ENCODE results near the gene S100Z. TPM values are rescaled to one million over a fixed set of nuclear protein-coding genes. Genes with fewer than 3 reads are reported as not detected.
"Not testable (repeated sequence)": the region's sequence is repeated elsewhere in the genome, so short reads cannot be mapped to it uniquely, and the experiment has no call there.

S100Z gene
- total RNA-seq, 2 donors from 2014 or later, result not detected

- Mint-ChIP-seq H3K27ac (no peak overlapping the region), H3K27me3 (peaks cover 21 to 45% of the 10 kb centered on the region in 2 donors), H3K4me3 (no peak overlapping the region), H3K4me1 (ENCODE audit: low read depth in 2 of 2) (peaks cover 5 to 6% of the 10 kb centered on the region in 2 donors), H3K9me3 (no peaks in the 10 kb centered on the region), H3K36me3 (no peaks in the 10 kb centered on the region)
- DNase-seq (ENCODE audit: low spot score) (no peak), ATAC-seq (no peak)
These were observed 33.5 kb upstream of the S100Z start for GRCh38 chr5:76816110-76816831.

- H3K36me3 Mint-ChIP-seq, result no peaks in the 10 kb centered on the region
- peak within 1 kb of the TSS; percentile 62 for H3K4me3 Mint-ChIP-seq
- peaks cover 5 to 6% of the 10 kb centered on the region in 2 donors for H3K4me1 Mint-ChIP-seq (ENCODE audit: low read depth in 2 of 2)
- DNase-seq (ENCODE audit: low spot score), result no peak
- H3K27me3 Mint-ChIP-seq, result peaks cover 25 to 55% of the 10 kb centered on the region in 2 donors
- no peaks in the 10 kb centered on the region for H3K9me3 Mint-ChIP-seq
- peak; percentile 53 to 68 for ATAC-seq
- no peak within 1 kb of the TSS for H3K27ac Mint-ChIP-seq
These were observed 30.7 kb upstream of the S100Z start, which contains the start of gene F2RL1 for GRCh38 chr5:76818844-76819831. F2RL1 (plus strand) TSS chr5:76819030; CDS start chr5:76819183, 153 bp downstream.

- peaks cover 5 to 6% of the 10 kb centered on the region in 2 donors for H3K4me1 Mint-ChIP-seq (ENCODE audit: low read depth in 2 of 2)
- DNase-seq (ENCODE audit: low spot score) (no peak), ATAC-seq (peak; percentile 7 to 30)
- no peaks in the 10 kb centered on the region for H3K9me3 Mint-ChIP-seq
- no peak overlapping the region for H3K27ac Mint-ChIP-seq
- peak overlapping the region; percentile 20 for H3K4me3 Mint-ChIP-seq
- H3K27me3 Mint-ChIP-seq, result peaks cover 25 to 55% of the 10 kb centered on the region in 2 donors
- no peaks in the 10 kb centered on the region for H3K36me3 Mint-ChIP-seq
These were observed 29.8 kb upstream of the S100Z start for GRCh38 chr5:76819851-76820525.

- ATAC-seq, result no peak
- H3K27ac Mint-ChIP-seq, result no peak overlapping the region
- peaks cover 5 to 6% of the 10 kb centered on the region in 2 donors for H3K4me1 Mint-ChIP-seq (ENCODE audit: low read depth in 2 of 2)
- H3K9me3 Mint-ChIP-seq, result no peaks in the 10 kb centered on the region
- H3K4me3 Mint-ChIP-seq, result no peak overlapping the region
- peaks cover 24 to 52% of the 10 kb centered on the region in 2 donors for H3K27me3 Mint-ChIP-seq
- DNase-seq (ENCODE audit: low spot score), result no peak
- H3K36me3 Mint-ChIP-seq, result no peaks in the 10 kb centered on the region
These were observed 29.3 kb upstream of the S100Z start for GRCh38 chr5:76820526-76820890.

GRCh38 chr5:76821136-76821535, 28.7 kb upstream of the S100Z start:
- DNase-seq (ENCODE audit: low spot score), result no peak
- no peaks in the 10 kb centered on the region for H3K36me3 Mint-ChIP-seq
- no peak overlapping the region for H3K27ac Mint-ChIP-seq
- no peak for ATAC-seq
- peaks cover 25 to 52% of the 10 kb centered on the region in 2 donors for H3K27me3 Mint-ChIP-seq
- no peaks in the 10 kb centered on the region for H3K9me3 Mint-ChIP-seq
- no peak overlapping the region for H3K4me3 Mint-ChIP-seq
- peaks cover 5 to 6% of the 10 kb centered on the region in 2 donors for H3K4me1 Mint-ChIP-seq (ENCODE audit: low read depth in 2 of 2)

GRCh38 chr5:76822105-76822731, 27.6 kb upstream of the S100Z start:
- H3K9me3 Mint-ChIP-seq; H3K27ac Mint-ChIP-seq; ATAC-seq; H3K4me3 Mint-ChIP-seq; H3K4me1 Mint-ChIP-seq (ENCODE audit: low read depth in 2 of 2); H3K36me3 Mint-ChIP-seq; DNase-seq (ENCODE audit: low spot score): not testable (repeated sequence)
- peaks cover 26 to 44% of the 10 kb centered on the region in 2 donors for H3K27me3 Mint-ChIP-seq

GRCh38 chr5:76826416-76826815, 23.4 kb upstream of the S100Z start:
- not testable (repeated sequence) for H3K4me3 Mint-ChIP-seq; H3K36me3 Mint-ChIP-seq; H3K27ac Mint-ChIP-seq; H3K9me3 Mint-ChIP-seq; H3K4me1 Mint-ChIP-seq (ENCODE audit: low read depth in 2 of 2); ATAC-seq; DNase-seq (ENCODE audit: low spot score)
- peaks cover 10 to 19% of the 10 kb centered on the region in 2 donors for H3K27me3 Mint-ChIP-seq

- H3K4me1 Mint-ChIP-seq (ENCODE audit: low read depth in 2 of 2), result peaks cover 0 to 8% of the 10 kb centered on the region in 2 donors
- H3K4me3 Mint-ChIP-seq, result no peak overlapping the region
- H3K27ac Mint-ChIP-seq, result no peak overlapping the region
- H3K9me3 Mint-ChIP-seq, result no peaks in the 10 kb centered on the region
- ATAC-seq (peak in 1 of 2 donors; percentile 76), DNase-seq (ENCODE audit: low spot score) (no peak)
- peaks cover 1 to 9% of the 10 kb centered on the region in 2 donors for H3K27me3 Mint-ChIP-seq
- no peaks in the 10 kb centered on the region for H3K36me3 Mint-ChIP-seq
These were observed 18.7 kb upstream of the S100Z start for GRCh38 chr5:76831110-76831452.

- peaks cover 0 to 6% of the 10 kb centered on the region in 2 donors for H3K27me3 Mint-ChIP-seq
- ATAC-seq (no peak), DNase-seq (ENCODE audit: low spot score) (no peak)
- H3K36me3 Mint-ChIP-seq, result no peaks in the 10 kb centered on the region
- no peak overlapping the region for H3K27ac Mint-ChIP-seq
- no peaks in the 10 kb centered on the region for H3K9me3 Mint-ChIP-seq
- peaks cover 0 to 5% of the 10 kb centered on the region in 2 donors for H3K4me1 Mint-ChIP-seq (ENCODE audit: low read depth in 2 of 2)
- no peak overlapping the region for H3K4me3 Mint-ChIP-seq
These were observed 13.6 kb upstream of the S100Z start for GRCh38 chr5:76836181-76836580.

- H3K4me1 Mint-ChIP-seq (ENCODE audit: low read depth in 2 of 2), result peaks cover 0 to 3% of the 10 kb centered on the region in 2 donors
- H3K36me3 Mint-ChIP-seq, result no peaks in the 10 kb centered on the region
- no peak overlapping the region for H3K27ac Mint-ChIP-seq
- H3K27me3 Mint-ChIP-seq, result peaks cover 0 to 6% of the 10 kb centered on the region in 2 donors
- no peaks in the 10 kb centered on the region for H3K9me3 Mint-ChIP-seq
- H3K4me3 Mint-ChIP-seq, result no peak overlapping the region
- no peak for DNase-seq (ENCODE audit: low spot score)
- no peak for ATAC-seq
These were observed 13.2 kb upstream of the S100Z start for GRCh38 chr5:76836585-76836984.

- Mint-ChIP-seq H3K27ac (no peak overlapping the region), H3K36me3 (no peaks in the 10 kb centered on the region), H3K27me3 (peaks cover 3 to 13% of the 10 kb centered on the region in 2 donors), H3K9me3 (no peaks in the 10 kb centered on the region), H3K4me3 (no peak overlapping the region), H3K4me1 (ENCODE audit: low read depth in 2 of 2) (no peaks in the 10 kb centered on the region)
- DNase-seq (ENCODE audit: low spot score) (no peak), ATAC-seq (no peak)
These were observed 11.1 kb upstream of the S100Z start for GRCh38 chr5:76838481-76839261.

GRCh38 chr5:76841361-76841760, 8.5 kb upstream of the S100Z start:
- Mint-ChIP-seq H3K9me3 (no peaks in the 10 kb centered on the region), H3K4me1 (ENCODE audit: low read depth in 2 of 2) (no peaks in the 10 kb centered on the region), H3K27ac (no peak overlapping the region), H3K36me3 (no peaks in the 10 kb centered on the region), H3K4me3 (no peak overlapping the region), H3K27me3 (peaks cover 7 to 11% of the 10 kb centered on the region in 2 donors)
- ATAC-seq, result no peak
- DNase-seq (ENCODE audit: low spot score), result no peak
